Neuronal stem cell (in vitro differentiated cells): ENCODE results near the gene ISLR.

Experiments
- DNase-seq: peaks from one replicate; pipeline ENCODE4 v3.0.0-alpha.2; 2013; ENCODE audit warnings: low spot score
- H2AFZ ChIP-seq: one replicate; pipeline ENCODE4 v1.6.1; 2013; ENCODE audit warnings: mild to moderate bottlenecking, low read length, inconsistent platforms
- H2AK5ac ChIP-seq: 2 replicates; pipeline ENCODE4 v1.6.1; 2013; ENCODE audit warnings: low read depth, mild to moderate bottlenecking, inconsistent platforms, low read length, moderate library complexity, mixed read lengths
- H2BK120ac ChIP-seq: 2 replicates; pipeline ENCODE4 v1.6.1; 2013; ENCODE audit warnings: low read depth, mild to moderate bottlenecking, inconsistent platforms, low read length, moderate library complexity, mixed read lengths
- H2BK12ac ChIP-seq: one replicate; pipeline ENCODE4 v1.6.1; 2013; ENCODE audit warnings: low read length, inconsistent platforms
- H2BK15ac ChIP-seq: 2 replicates; pipeline ENCODE4 v1.6.1; 2013; ENCODE audit warnings: mild to moderate bottlenecking, low read length, inconsistent platforms, mixed read lengths
- H2BK5ac ChIP-seq: one replicate; pipeline ENCODE4 v1.6.1; 2013; ENCODE audit warnings: inconsistent platforms, mild to moderate bottlenecking, low read length, moderate library complexity
- H3K14ac ChIP-seq: one replicate; pipeline ENCODE4 v1.6.1; 2013; ENCODE audit warnings: low read length, inconsistent platforms
- H3K18ac ChIP-seq: 2 replicates; pipeline ENCODE4 v1.6.1; 2013; ENCODE audit warnings: low read length, inconsistent platforms
- H3K23ac ChIP-seq: 2 replicates; pipeline ENCODE4 v1.6.1; 2013; ENCODE audit warnings: low read depth, mild to moderate bottlenecking, mixed read lengths, low read length, inconsistent platforms; ENCODE audit not compliant: poor library complexity
- H3K27ac ChIP-seq: replicated peaks from 3 replicates; pipeline ENCODE4 v1.5.1; 2013; ENCODE audit warnings: low read length, inconsistent platforms
- H3K27me3 ChIP-seq, 3 experiments: 2 replicates each; pipeline ENCODE4 v1.6.1; 2013; ENCODE audit warnings: low read length in 3 of 3, mild to moderate bottlenecking in 2 of 3, inconsistent platforms in 1 of 3, low read depth in 1 of 3, mixed read lengths in 1 of 3, moderate library complexity in 1 of 3; ENCODE audit not compliant: control insufficient read depth in 3 of 3, insufficient read depth in 3 of 3
- H3K36me3 ChIP-seq, 2 donors: replicated peaks in 1 of 2; 2 replicates each; pipeline ENCODE4 v1.6.1; 2013; ENCODE audit warnings: low read length in 2 of 2; ENCODE audit not compliant: control insufficient read depth in 2 of 2, insufficient read depth in 2 of 2
- H3K4ac ChIP-seq: 2 replicates; pipeline ENCODE4 v1.6.1; 2013; ENCODE audit warnings: inconsistent platforms, mild to moderate bottlenecking, low read length, moderate library complexity
- H3K4me1 ChIP-seq, 2 donors: 1 replicate in 1 of 2; 2 replicates in 1 of 2; pipeline ENCODE4 v1.6.1; 2013; ENCODE audit warnings: low read length in 2 of 2, low read depth in 1 of 2; ENCODE audit not compliant: control insufficient read depth in 2 of 2, insufficient read depth in 1 of 2
- H3K4me2 ChIP-seq: one replicate; pipeline ENCODE4 v1.6.1; 2013; ENCODE audit warnings: mild to moderate bottlenecking, low read length, inconsistent platforms; ENCODE audit not compliant: insufficient read depth, poor library complexity, severe bottlenecking
- H3K4me3 ChIP-seq, 2 donors: 2 replicates each; pipeline ENCODE4 v1.5.1; 2013; ENCODE audit warnings: low read length in 2 of 2, mild to moderate bottlenecking in 2 of 2, inconsistent platforms in 1 of 2, moderate library complexity in 1 of 2
- H3K79me1 ChIP-seq: one replicate; pipeline ENCODE4 v1.6.1; 2013; ENCODE audit warnings: low read depth, mild to moderate bottlenecking, inconsistent platforms, low read length, moderate library complexity
- H3K9ac ChIP-seq: one replicate; pipeline ENCODE4 v1.6.1; 2013; ENCODE audit warnings: mild to moderate bottlenecking, low read depth, low read length, inconsistent platforms; ENCODE audit not compliant: poor library complexity
- H3K9me3 ChIP-seq, 2 donors: replicated peaks in 1 of 2; 2 replicates each; pipeline versions ENCODE3 to v1.6.1; 2013; ENCODE audit warnings: low read length in 2 of 2, mild to moderate bottlenecking in 2 of 2, inconsistent platforms in 1 of 2, low read depth in 1 of 2, mixed read lengths in 1 of 2, moderate library complexity in 1 of 2; ENCODE audit not compliant: control insufficient read depth in 2 of 2, insufficient read depth in 1 of 2
- H4K8ac ChIP-seq: one replicate; pipeline ENCODE4 v1.6.1; 2013; ENCODE audit warnings: low read depth, mild to moderate bottlenecking, inconsistent platforms, low read length, moderate library complexity
- H4K91ac ChIP-seq: one replicate; pipeline ENCODE4 v1.6.1; 2013; ENCODE audit warnings: low read length, low read depth, mild to moderate bottlenecking, inconsistent platforms; ENCODE audit not compliant: poor library complexity
- WGBS, 2 donors: extraction: QIAGEN DNeasy Blood & Tissue Kit; methylation state at CpG; one replicate each; pipeline ENCODE4 v1.1.7; 2013; ENCODE audit warnings: missing lambda C conversion rate in 2 of 2, mixed read lengths in 1 of 2; ENCODE audit not compliant: insufficient read length in 2 of 2, insufficient replicate concordance in 1 of 2; ENCODE audit errors: extremely low coverage in 2 of 2; 5-methylcytosine and 5-hydroxymethylcytosine counted together

Gene ISLR

GRCh38 chr15:74182131-74182530 is 8.6 kb downstream of the ISLR start:
- Histone ChIP-seq H2AK5ac (no peak overlapping the region), H3K4me1 (peaks cover 4 to 6% of the 10 kb centered on the region in 2 donors), H3K27me3 (no peaks in the 10 kb centered on the region), H3K27ac (no peak overlapping the region), H3K4me3 (no peak overlapping the region), H3K9ac (no peak overlapping the region), H4K91ac (no peak overlapping the region), H3K18ac (no peak overlapping the region), H2BK120ac (no peak overlapping the region), H3K14ac (no peak overlapping the region), H3K4me2 (no peak overlapping the region), H3K9me3 (no peaks in the 10 kb centered on the region), H2BK5ac (no peak overlapping the region), H2BK15ac (peak overlapping the region; percentile 75), H2AFZ (no peak overlapping the region), H3K23ac (peak overlapping the region; percentile 67), H4K8ac (no peak overlapping the region), H3K4ac (no peak overlapping the region), H2BK12ac (no peak overlapping the region), H3K79me1 (no peaks in the 10 kb centered on the region), H3K36me3 (peaks cover 0 to 47% of the 10 kb centered on the region in 2 donors)
- WGBS, 2 donors = no CpG with 5 or more reads among the region's 8 CpGs
- no peak for DNase-seq

- Histone ChIP-seq H4K8ac (no peak overlapping the region), H2BK5ac (peak overlapping the region; percentile 26), H3K23ac (peak overlapping the region; percentile 85), H3K79me1 (no peaks in the 10 kb centered on the region), H3K27ac (no peak overlapping the region), H3K4ac (no peak overlapping the region), H2BK15ac (peak overlapping the region; percentile 62), H2BK12ac (peak overlapping the region; percentile 86), H2AFZ (no peak overlapping the region), H3K14ac (no peak overlapping the region), H4K91ac (no peak overlapping the region), H2BK120ac (peak overlapping the region; percentile 13), H2AK5ac (peak overlapping the region; percentile 85), H3K4me1 (peaks cover 0 to 2% of the 10 kb centered on the region in 2 donors), H3K18ac (peak overlapping the region; percentile 84), H3K4me2 (no peak overlapping the region), H3K9me3 (no peaks in the 10 kb centered on the region), H3K27me3 (no peaks in the 10 kb centered on the region), H3K4me3 (no peak overlapping the region), H3K9ac (peak overlapping the region; percentile 72), H3K36me3 (peaks cover 0 to 48% of the 10 kb centered on the region in 2 donors)
- WGBS, 2 donors = no CpG with 5 or more reads among the region's 12 CpGs
- DNase-seq = no peak
Observed at GRCh38 chr15:74184582-74185091, 11.1 kb downstream of the ISLR start.

- no peak overlapping the region for H3K4ac ChIP-seq
- H3K9me3 ChIP-seq = no peaks in the 10 kb centered on the region
- H4K8ac ChIP-seq = no peak overlapping the region
- H3K4me2 ChIP-seq = no peak overlapping the region
- no peak overlapping the region for H3K9ac ChIP-seq
- no peak overlapping the region for H3K4me3 ChIP-seq
- no peak overlapping the region for H2AFZ ChIP-seq
- peaks cover 0 to 42% of the 10 kb centered on the region in 2 donors for H3K36me3 ChIP-seq
- WGBS, 2 donors = no CpG with 5 or more reads among the region's 8 CpGs
- H2BK15ac ChIP-seq = no peak overlapping the region
- H3K79me1 ChIP-seq = no peaks in the 10 kb centered on the region
- H4K91ac ChIP-seq = no peak overlapping the region
- no peak overlapping the region for H2BK5ac ChIP-seq
- no peak overlapping the region for H2BK120ac ChIP-seq
- no peak overlapping the region for H3K18ac ChIP-seq
- DNase-seq = no peak
- no peak overlapping the region for H3K23ac ChIP-seq
- peaks cover 0 to 2% of the 10 kb centered on the region in 2 donors for H3K4me1 ChIP-seq
- H2AK5ac ChIP-seq = no peak overlapping the region
- peak overlapping the region; percentile 1 for H2BK12ac ChIP-seq
- no peak overlapping the region for H3K27ac ChIP-seq
- no peaks in the 10 kb centered on the region for H3K27me3 ChIP-seq
- H3K14ac ChIP-seq = no peak overlapping the region
Observed at GRCh38 chr15:74185710-74186348, 12.3 kb downstream of the ISLR start.

GRCh38 chr15:74188216-74188615 is 14.7 kb downstream of the ISLR start:
- WGBS, 2 donors = no CpG with 5 or more reads among the region's 11 CpGs

More at GRCh38 chr15:74188216-74188615, 14.7 kb downstream of the ISLR start:
- peak overlapping the region; percentile 45 for H2BK15ac ChIP-seq
- no peak overlapping the region for H3K4me2 ChIP-seq
- H3K4me3 ChIP-seq = no peak overlapping the region
- H2AK5ac ChIP-seq = peak overlapping the region; percentile 65
- H4K8ac ChIP-seq = no peak overlapping the region
- peak overlapping the region; percentile 34 for H3K23ac ChIP-seq
- H4K91ac ChIP-seq = no peak overlapping the region
- no peaks in the 10 kb centered on the region for H3K27me3 ChIP-seq
- no peak for DNase-seq
- no peak overlapping the region for H2BK12ac ChIP-seq
- H3K18ac ChIP-seq = peak overlapping the region; percentile 55
- no peak overlapping the region for H3K14ac ChIP-seq
- no peak overlapping the region for H2AFZ ChIP-seq
- H2BK5ac ChIP-seq = no peak overlapping the region
- no peaks in the 10 kb centered on the region for H3K9me3 ChIP-seq
- no peaks in the 10 kb centered on the region for H3K79me1 ChIP-seq
- no peak overlapping the region for H3K9ac ChIP-seq
- no peak overlapping the region for H3K27ac ChIP-seq
- H3K4me1 ChIP-seq = peaks cover 13 to 15% of the 10 kb centered on the region in 2 donors
- no peak overlapping the region for H2BK120ac ChIP-seq
- peaks cover 0 to 31% of the 10 kb centered on the region in 2 donors for H3K36me3 ChIP-seq
- H3K4ac ChIP-seq = no peak overlapping the region
